GM12872 (cell line): Measurements from ENCODE around the gene CD99L2.

Experiments used
- CTCF ChIP-seq: IDR thresholded peaks from 3 replicates; pipeline ENCODE4 v1.5.1; 2011; ENCODE audit warnings: low read depth, mild to moderate bottlenecking, low read length, moderate library complexity; ENCODE audit not compliant: insufficient read depth

CD99L2 gene

GRCh38 chrX:150906694-150907093 is 8.2 kb upstream of the CD99L2 start:
- TF ChIP-seq CTCF: no peak

DNA sequence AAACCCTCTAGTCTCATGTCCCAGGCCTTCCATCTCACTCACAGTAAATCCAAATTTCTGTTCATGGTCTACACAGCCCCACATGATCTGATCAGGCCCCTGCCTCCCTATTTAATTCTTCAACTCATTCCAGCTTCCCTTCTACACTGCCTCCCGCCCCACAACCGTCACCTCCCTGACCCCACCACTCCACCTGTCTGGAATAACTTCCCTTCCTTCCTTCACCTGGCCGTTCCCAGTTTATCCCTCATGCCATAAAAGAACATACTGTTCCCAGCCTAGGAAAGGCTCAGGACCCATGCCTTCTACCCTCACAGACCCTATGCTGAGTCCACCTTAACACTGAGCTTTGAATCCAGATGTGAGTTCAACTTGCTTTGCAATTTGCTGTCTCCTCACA is 6.8 kb upstream of the CD99L2 start:
- no peak for TF ChIP-seq CTCF

- no peak for TF ChIP-seq CTCF
Observed at GRCh38 chrX:150903110-150903508, 4.6 kb upstream of the CD99L2 start.

- TF ChIP-seq CTCF: no peak
Observed at GRCh38 chrX:150902434-150903109, 4.1 kb upstream of the CD99L2 start.

DNA sequence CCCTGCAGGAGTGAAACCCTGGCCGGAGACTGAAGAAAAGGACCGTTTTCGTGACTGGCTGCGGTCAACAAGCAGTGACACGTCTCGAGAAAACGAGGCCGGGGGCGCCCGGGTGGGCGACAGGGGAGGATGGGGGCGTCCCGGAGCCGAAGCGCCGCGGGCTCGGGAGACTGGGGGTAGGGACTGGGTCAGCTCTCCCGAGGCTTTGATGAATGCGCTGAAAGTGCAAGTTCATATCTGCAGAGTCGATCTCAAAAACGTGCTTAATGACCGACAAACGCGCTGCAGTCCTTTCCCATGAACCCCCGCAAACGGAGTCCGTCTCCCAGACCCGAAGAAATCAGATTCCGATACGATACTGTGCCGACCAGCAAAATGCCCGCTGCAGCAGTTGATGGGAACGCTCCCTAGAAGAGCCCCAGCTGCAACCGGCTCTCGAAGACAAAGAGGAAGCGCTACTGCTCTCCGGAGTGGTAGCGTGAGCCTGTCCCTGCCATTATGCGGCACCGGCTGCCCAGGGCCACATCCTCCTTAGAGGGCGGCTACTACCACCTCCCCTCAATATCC is 806 bp upstream of the CD99L2 start:
- TF ChIP-seq CTCF: no peak

- no peak for TF ChIP-seq CTCF
Observed at GRCh38 chrX:150897421-150898320, 797 bp downstream of the CD99L2 start.

- TF ChIP-seq CTCF: no peak
Observed at GRCh38 chrX:150896632-150897031, 1.8 kb downstream of the CD99L2 start.
